Calu3 (cell line): ENCODE data around the gene ABCG5. TPM values are rescaled to one million over a fixed set of nuclear protein-coding genes. Genes with fewer than 3 reads are reported as not detected.

Experiments used
- BruUV-seq: library from RNA; stranded (reverse); fragments of 400-500 nt; replicated peaks from 2 replicates; lab custom pipeline; 2021; lab: Mats Ljungman, UMichigan
- CTCF ChIA-PET: fragments of 300-600 bp; sonication (Branson Sonifier 250); formaldehyde crosslinking; loops from one replicate; lab custom pipeline; 2022; ENCODE audit warnings: antibody characterized with exemption; lab: Charles Lee
- DNase-seq: peaks from one replicate; pipeline ENCODE4 v3.0.0; 2022
- H3K27ac Mint-ChIP-seq: one replicate; pipeline ENCODE4 v1.8.0; 2022; ENCODE audit warnings: mixed read lengths; ENCODE audit not compliant: unreplicated experiment
- H3K27me3 Mint-ChIP-seq: one replicate; pipeline ENCODE4 v1.8.0; 2022; ENCODE audit warnings: mixed read lengths; ENCODE audit not compliant: unreplicated experiment
- H3K36me3 Mint-ChIP-seq: one replicate; pipeline ENCODE4 v1.8.0; 2022; ENCODE audit warnings: mild to moderate bottlenecking, moderate library complexity, mixed read lengths; ENCODE audit not compliant: insufficient read depth, unreplicated experiment
- H3K4me1 Mint-ChIP-seq: one replicate; pipeline ENCODE4 v1.8.0; 2022; ENCODE audit warnings: mild to moderate bottlenecking, low read depth, mixed read lengths; ENCODE audit not compliant: unreplicated experiment
- H3K4me3 Mint-ChIP-seq: one replicate; pipeline ENCODE4 v1.8.0; 2022; ENCODE audit warnings: mild to moderate bottlenecking, low read depth, moderate library complexity, mixed read lengths; ENCODE audit not compliant: unreplicated experiment
- H3K9me3 Mint-ChIP-seq: one replicate; pipeline ENCODE4 v1.8.0; 2022; ENCODE audit warnings: low read depth, mixed read lengths; ENCODE audit not compliant: unreplicated experiment
- intact Hi-C: fragments of 100-400 bp; cut with micrococcal nuclease; formaldehyde crosslinking; loops from one replicate; pipeline ENCODE4 v1.10.0; 2022; ENCODE audit not compliant: unreplicated experiment
- total RNA-seq: library from RNA; stranded (reverse); gene quantifications from 2 replicates; pipeline ENCODE4 v1.2.3, GENCODE V29; 2022
- TF ChIP-seq, protein P1 (sequence below): fragments of 200-600 bp; IDR thresholded peaks from one replicate; pipeline ENCODE4 v1.8.0; 2022; ENCODE audit warnings: antibody characterized with exemption; ENCODE audit not compliant: unreplicated experiment

Gene ABCG5
- total RNA-seq, 1 experiment from 2014 or later, result 0.66 TPM

DNA sequence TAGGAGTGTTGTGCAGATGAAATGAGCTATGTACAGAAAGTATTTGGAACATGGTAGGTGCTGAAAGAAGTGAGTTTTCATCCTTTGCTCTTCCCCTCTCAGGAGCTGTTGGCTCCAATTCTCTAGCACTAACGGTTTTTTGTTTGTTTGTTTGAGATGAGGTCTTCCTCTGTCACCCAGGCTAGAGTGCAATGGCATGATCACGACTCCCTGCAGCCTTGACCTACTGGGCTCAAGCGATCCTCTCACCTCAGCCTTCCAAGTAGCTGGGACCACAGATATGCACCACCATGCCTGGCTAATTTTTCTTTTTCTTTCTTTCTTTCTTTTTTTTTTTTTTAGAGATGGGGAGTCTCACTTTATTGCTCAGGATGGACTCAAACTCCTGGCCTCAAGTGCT is 12.8 kb downstream of the ABCG5 start:
- Mint-ChIP-seq H3K4me3 (no peak overlapping the region), H3K36me3 (no peaks in the 10 kb centered on the region), H3K27ac (no peak overlapping the region), H3K9me3 (peaks cover 3% of the 10 kb centered on the region), H3K27me3 (no peaks in the 10 kb centered on the region), H3K4me1 (peaks cover 18% of the 10 kb centered on the region)
- no TSS peak for BruUV-seq
- TF ChIP-seq, protein P1, sequence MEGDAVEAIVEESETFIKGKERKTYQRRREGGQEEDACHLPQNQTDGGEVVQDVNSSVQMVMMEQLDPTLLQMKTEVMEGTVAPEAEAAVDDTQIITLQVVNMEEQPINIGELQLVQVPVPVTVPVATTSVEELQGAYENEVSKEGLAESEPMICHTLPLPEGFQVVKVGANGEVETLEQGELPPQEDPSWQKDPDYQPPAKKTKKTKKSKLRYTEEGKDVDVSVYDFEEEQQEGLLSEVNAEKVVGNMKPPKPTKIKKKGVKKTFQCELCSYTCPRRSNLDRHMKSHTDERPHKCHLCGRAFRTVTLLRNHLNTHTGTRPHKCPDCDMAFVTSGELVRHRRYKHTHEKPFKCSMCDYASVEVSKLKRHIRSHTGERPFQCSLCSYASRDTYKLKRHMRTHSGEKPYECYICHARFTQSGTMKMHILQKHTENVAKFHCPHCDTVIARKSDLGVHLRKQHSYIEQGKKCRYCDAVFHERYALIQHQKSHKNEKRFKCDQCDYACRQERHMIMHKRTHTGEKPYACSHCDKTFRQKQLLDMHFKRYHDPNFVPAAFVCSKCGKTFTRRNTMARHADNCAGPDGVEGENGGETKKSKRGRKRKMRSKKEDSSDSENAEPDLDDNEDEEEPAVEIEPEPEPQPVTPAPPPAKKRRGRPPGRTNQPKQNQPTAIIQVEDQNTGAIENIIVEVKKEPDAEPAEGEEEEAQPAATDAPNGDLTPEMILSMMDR, result no peak
- DNase-seq, result no peak
- intact Hi-C loops, result no loop called here
- CTCF ChIA-PET, result no interaction called here

DNA sequence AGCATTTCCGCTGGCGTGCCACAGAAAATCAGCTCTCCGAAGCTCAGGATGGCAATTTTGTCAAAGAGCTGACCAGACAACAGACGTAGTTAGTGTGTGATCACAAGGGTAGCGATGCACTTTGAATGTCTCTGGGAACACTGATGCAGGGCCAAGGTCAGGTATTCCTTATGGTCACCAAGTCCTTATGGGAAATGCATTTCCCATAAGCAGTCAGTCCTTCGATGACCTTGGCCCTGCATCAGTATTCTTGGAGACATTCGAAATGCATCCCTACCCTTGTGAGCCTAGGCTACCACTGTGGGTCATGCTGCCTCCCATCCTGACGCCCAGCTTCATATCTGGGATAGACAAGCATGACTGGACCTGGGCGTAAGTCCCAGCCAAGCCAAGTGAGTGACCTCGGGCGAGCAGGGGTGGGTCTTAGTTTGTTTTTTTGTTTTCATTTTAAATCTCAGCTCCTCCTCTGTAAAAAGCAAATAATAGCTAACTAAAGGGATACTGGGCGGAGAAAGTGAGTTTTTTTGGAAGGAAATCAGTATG is 13.6 kb downstream of the ABCG5 start:
- CTCF ChIA-PET, result interaction anchor here (0.6 kb wide), 1 partner anchor 20 kb away, joined by 4 read pairs; no protein-coding TSS in a partner anchor
- Mint-ChIP-seq H3K36me3 (no peaks in the 10 kb centered on the region), H3K4me3 (no peak overlapping the region), H3K27me3 (no peaks in the 10 kb centered on the region), H3K9me3 (peaks cover 3% of the 10 kb centered on the region), H3K4me1 (peaks cover 26% of the 10 kb centered on the region), H3K27ac (no peak overlapping the region)
- no TSS peak for BruUV-seq
- intact Hi-C loops, result no loop called here
- TF ChIP-seq, protein P1, result no peak
- DNase-seq, result no peak

DNA sequence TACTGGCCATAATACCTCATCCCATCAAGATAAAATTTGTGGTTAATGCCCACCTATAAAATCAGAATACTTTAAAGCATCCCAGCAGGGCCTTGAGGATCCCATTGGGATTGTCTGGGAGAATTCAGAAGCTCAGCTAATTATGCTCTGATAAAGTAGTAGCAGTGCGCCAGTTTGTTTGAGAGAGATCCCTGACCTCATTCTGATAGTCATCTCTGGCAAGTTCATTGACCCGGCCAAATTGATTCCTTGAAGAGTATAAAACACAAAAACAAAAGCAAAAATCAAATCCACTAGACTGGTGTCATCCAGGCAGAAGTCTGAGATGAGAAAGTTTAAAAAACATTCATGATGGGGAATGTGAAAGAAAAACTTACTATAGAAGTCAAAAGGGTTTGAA is 14.1 kb downstream of the ABCG5 start:
- TF ChIP-seq, protein P1, result no peak
- H3K9me3 Mint-ChIP-seq, result peaks cover 3% of the 10 kb centered on the region
- H3K27ac Mint-ChIP-seq, result no peak overlapping the region
- H3K4me1 Mint-ChIP-seq, result peaks cover 31% of the 10 kb centered on the region
- H3K27me3 Mint-ChIP-seq, result no peaks in the 10 kb centered on the region
- no TSS peak for BruUV-seq
- H3K36me3 Mint-ChIP-seq, result no peaks in the 10 kb centered on the region
- H3K4me3 Mint-ChIP-seq, result no peak overlapping the region
- intact Hi-C loops, result no loop called here
- CTCF ChIA-PET, result interaction anchor here (0.6 kb wide), 1 partner anchor 20 kb away, joined by 4 read pairs; no protein-coding TSS in a partner anchor
- no peak for DNase-seq

DNA sequence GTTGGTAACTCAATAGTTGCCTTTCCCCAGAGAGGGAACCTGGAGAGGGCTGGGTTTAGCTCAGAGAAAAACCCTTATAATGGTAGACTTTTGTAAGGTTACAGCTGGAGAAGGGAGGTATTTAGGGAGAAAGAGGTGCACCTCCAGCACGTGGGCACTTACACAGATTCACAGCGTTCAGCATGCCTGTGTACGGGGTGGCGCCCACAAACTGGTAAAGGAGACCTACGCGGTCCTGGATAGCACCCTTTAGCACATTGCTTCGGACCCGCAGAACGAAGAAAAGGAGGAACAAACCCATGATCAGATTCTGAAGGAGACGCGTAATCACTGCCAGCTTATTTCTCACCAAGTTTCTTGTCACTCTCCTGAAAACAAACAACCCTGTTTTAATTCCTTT is 14.9 kb downstream of the ABCG5 start:
- Mint-ChIP-seq H3K9me3 (peaks cover 3% of the 10 kb centered on the region), H3K27ac (no peak overlapping the region), H3K4me1 (peaks cover 32% of the 10 kb centered on the region), H3K27me3 (no peaks in the 10 kb centered on the region), H3K4me3 (no peak overlapping the region), H3K36me3 (peaks cover 2% of the 10 kb centered on the region)
- no TSS peak for BruUV-seq
- intact Hi-C loops, result no loop called here
- TF ChIP-seq, protein P1, result no peak
- CTCF ChIA-PET, result no interaction called here
- no peak for DNase-seq
